Measurements from ENCODE around the gene DIP2A. TPM values are rescaled to one million over a fixed set of nuclear protein-coding genes. Genes with fewer than 3 reads are reported as not detected.

Gene DIP2A
- total RNA-seq, 6 experiments from 2014 or later = 20.0 to 24.1 (median 21.7) TPM

GRCh38 chr21:46486481-46487126, 27.9 kb downstream of the DIP2A start:
- peaks cover 18% of the 10 kb centered on the region for H3K36me3 Mint-ChIP-seq (ENCODE audit: low read depth)
- no peak for TF ChIP-seq CTCF (IDR thresholded peaks at IDR 0.05)
- no peaks in the 10 kb centered on the region for H3K9me3 Mint-ChIP-seq
- H3K4me3 Mint-ChIP-seq = no peak overlapping the region
- H3K27me3 Mint-ChIP-seq (ENCODE audit: insufficient read depth) = no peaks in the 10 kb centered on the region
- no peak overlapping the region for H3K27ac Mint-ChIP-seq
- DNase-seq = no peak
- peaks cover 14% of the 10 kb centered on the region for H3K4me1 Mint-ChIP-seq (ENCODE audit: low read depth)

GRCh38 chr21:46489162-46489663, 30.5 kb downstream of the DIP2A start:
- H3K27ac Mint-ChIP-seq = no peak overlapping the region
- DNase-seq = no peak
- no peaks in the 10 kb centered on the region for H3K27me3 Mint-ChIP-seq (ENCODE audit: insufficient read depth)
- H3K4me3 Mint-ChIP-seq = no peak overlapping the region
- H3K9me3 Mint-ChIP-seq = no peaks in the 10 kb centered on the region
- H3K36me3 Mint-ChIP-seq (ENCODE audit: low read depth) = peaks cover 44% of the 10 kb centered on the region
- no peaks in the 10 kb centered on the region for H3K4me1 Mint-ChIP-seq (ENCODE audit: low read depth)
- TF ChIP-seq CTCF (IDR thresholded peaks at IDR 0.05) = no peak

DNA sequence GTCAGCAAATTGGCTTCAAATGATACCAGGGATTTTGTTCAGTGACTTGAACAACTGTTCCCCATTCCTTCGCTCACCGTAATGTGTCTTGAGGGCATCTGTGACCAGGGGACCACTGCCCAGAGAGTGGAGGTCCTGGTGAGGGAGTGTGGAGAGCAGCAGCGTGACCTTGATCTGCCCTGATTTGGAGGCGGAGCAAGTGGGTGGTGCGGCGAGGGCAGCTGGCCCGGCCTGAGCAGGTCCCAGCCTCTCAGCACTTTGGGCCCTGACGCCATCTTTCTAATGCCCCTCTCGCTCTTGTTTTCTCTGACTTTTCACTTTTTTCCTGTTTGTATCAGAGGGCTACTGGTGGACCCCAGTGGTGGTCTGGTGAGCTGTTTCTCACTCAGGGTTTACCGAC, 31.1 kb downstream of the DIP2A start:
- Mint-ChIP-seq H3K4me1 (ENCODE audit: low read depth) (no peaks in the 10 kb centered on the region), H3K9me3 (no peaks in the 10 kb centered on the region)
- TF ChIP-seq CTCF (IDR thresholded peaks at IDR 0.05) = no peak

DNA sequence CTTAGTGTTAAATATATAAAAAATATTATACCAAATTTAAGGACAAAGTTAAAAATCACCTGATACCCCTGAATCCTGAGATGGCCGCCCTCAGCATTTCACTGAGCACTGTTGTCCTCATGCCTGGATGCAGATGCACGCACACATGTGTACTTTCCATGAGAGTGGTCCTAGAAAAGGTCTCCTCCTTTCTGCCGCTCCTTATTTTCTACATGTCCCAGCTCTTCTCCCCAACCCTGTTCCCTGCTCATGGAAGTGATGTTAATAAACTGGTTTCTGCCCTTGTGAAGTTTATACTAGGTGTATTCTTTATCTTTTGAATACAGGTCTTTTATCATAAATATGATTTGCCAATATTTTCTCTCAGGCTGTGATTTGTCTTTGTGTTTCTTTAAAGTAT, 32.9 kb downstream of the DIP2A start:
- Mint-ChIP-seq H3K36me3 (ENCODE audit: low read depth) (peaks cover 54% of the 10 kb centered on the region), H3K27me3 (ENCODE audit: insufficient read depth) (no peaks in the 10 kb centered on the region), H3K9me3 (no peaks in the 10 kb centered on the region), H3K4me3 (no peak overlapping the region), H3K27ac (no peak overlapping the region), H3K4me1 (ENCODE audit: low read depth) (no peaks in the 10 kb centered on the region)
- TF ChIP-seq CTCF (IDR thresholded peaks at IDR 0.05) = no peak
- DNase-seq = no peak

More for the DNA sequence above, 31.1 kb downstream of the DIP2A start:
- Mint-ChIP-seq H3K27me3 (ENCODE audit: insufficient read depth) (no peaks in the 10 kb centered on the region), H3K4me3 (no peak overlapping the region), H3K27ac (no peak overlapping the region), H3K36me3 (ENCODE audit: low read depth) (peaks cover 50% of the 10 kb centered on the region)
- DNase-seq = no peak

DNA sequence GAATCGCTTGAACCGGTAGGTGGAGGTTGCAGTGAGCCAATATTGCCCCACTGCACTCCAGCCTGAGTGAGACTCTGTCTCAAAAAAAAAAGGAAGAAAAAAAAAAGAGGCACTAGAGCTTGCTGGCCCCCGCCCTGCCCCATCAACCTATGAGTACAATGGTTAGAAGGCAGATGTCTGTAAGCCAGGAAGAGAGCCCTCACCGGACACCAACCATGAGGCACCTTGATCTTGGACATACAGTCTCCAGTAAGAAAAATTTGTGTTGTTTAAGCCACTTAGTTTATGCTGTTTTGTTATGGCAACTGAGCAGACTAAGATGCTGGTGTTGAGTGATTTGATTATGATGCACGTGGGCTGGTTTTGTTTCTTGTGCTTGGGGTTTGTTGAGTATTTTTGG, 34.2 kb downstream of the DIP2A start:
- H3K27me3 Mint-ChIP-seq (ENCODE audit: insufficient read depth) = no peaks in the 10 kb centered on the region
- H3K36me3 Mint-ChIP-seq (ENCODE audit: low read depth) = peaks cover 51% of the 10 kb centered on the region
- H3K4me3 Mint-ChIP-seq = no peak overlapping the region
- no peaks in the 10 kb centered on the region for H3K9me3 Mint-ChIP-seq
- H3K27ac Mint-ChIP-seq = no peak overlapping the region
- H3K4me1 Mint-ChIP-seq (ENCODE audit: low read depth) = peaks cover under 1% of the 10 kb centered on the region; the same call in 1 of the 2 replicates
- DNase-seq = no peak
- no peak for TF ChIP-seq CTCF (IDR thresholded peaks at IDR 0.05)

All from HFFc6 (cell line).